GM12891 (cell line): ENCODE results near the gene ATP2A1.

ENCODE experiments used
- DNase-seq: peaks from one replicate; pipeline ENCODE4 v3.0.0; 2011; ENCODE audit warnings: low spot score; ENCODE audit not compliant: insufficient read length
- FAIRE-seq: peaks from 2 replicates; lab custom pipeline; 2011; peaks lifted over from hg19 to GRCh38; lab: Jason Lieb, UNC
- PAX5 ChIP-seq: IDR thresholded peaks from 2 replicates; pipeline ENCODE4 v1.6.1; 2011; ENCODE audit warnings: low read length, moderate library complexity, mild to moderate bottlenecking; ENCODE audit not compliant: insufficient read depth, severe bottlenecking
- POLR2A ChIP-seq: IDR thresholded peaks from 2 replicates; pipeline ENCODE4 v1.6.1; 2011; ENCODE audit warnings: low read depth, low read length, control low read depth
- POLR2AphosphoS5 ChIP-seq: IDR thresholded peaks from 2 replicates; pipeline ENCODE4 v1.6.1; 2011; ENCODE audit warnings: low read depth, low read length, control low read depth
- POU2F2 ChIP-seq: IDR thresholded peaks from 2 replicates; pipeline ENCODE4 v1.6.1; 2011; ENCODE audit warnings: low read depth, mild to moderate bottlenecking, control low read depth, low read length, moderate library complexity
- SPI1 ChIP-seq: IDR thresholded peaks from 2 replicates; pipeline ENCODE4 v1.6.1; 2011; ENCODE audit warnings: low read depth, low read length, control low read depth
- TAF1 ChIP-seq: IDR thresholded peaks from 2 replicates; pipeline ENCODE4 v1.6.1; 2011; ENCODE audit warnings: low read depth, low read length, control low read depth

ATP2A1 gene

GRCh38 chr16:28930203-28930602 lies 51.9 kb downstream of the ATP2A1 start:
- no peak for FAIRE-seq
- DNase-seq, result no peak
- TF ChIP-seq POU2F2 (no peak), SPI1 (no peak), POLR2AphosphoS5 (no peak), POLR2A (no peak), PAX5 (no peak), TAF1 (no peak)

GRCh38 chr16:28930652-28931051 lies 52.4 kb downstream of the ATP2A1 start:
- no peak for DNase-seq
- FAIRE-seq, result peak; percentile 26
- peak; percentile 64 for TF ChIP-seq SPI1
- TF ChIP-seq POLR2AphosphoS5, result no peak
- TF ChIP-seq PAX5, result no peak
- TF ChIP-seq TAF1, result no peak
- no peak for TF ChIP-seq POU2F2
- TF ChIP-seq POLR2A, result no peak

- peak; percentile 90 for FAIRE-seq
- TF ChIP-seq TAF1, result 0 out of 2 replicates have a peak, but pooled peaks have one; percentile 14
- TF ChIP-seq POLR2AphosphoS5, result peak; percentile 63; the same call in 1 of the 2 replicates
- TF ChIP-seq POLR2A, result peak; percentile 62
- peak; percentile 98 for TF ChIP-seq PAX5
- TF ChIP-seq SPI1, result no peak
- no peak for TF ChIP-seq POU2F2
- DNase-seq, result no peak
Observed at GRCh38 chr16:28931801-28932225, 53.5 kb downstream of the ATP2A1 start, which contains the start of gene CD19. Gene CD19 (plus strand): TSS chr16:28931971. CDS start chr16:28932001, 30 bp downstream.

- no peak for DNase-seq
- TF ChIP-seq POU2F2 (no peak), POLR2AphosphoS5 (no peak), POLR2A (no peak), SPI1 (no peak), PAX5 (no peak), TAF1 (no peak)
- FAIRE-seq, result peak; percentile 26
Observed at GRCh38 chr16:28932339-28933141, 54.3 kb downstream of the ATP2A1 start.

- no peak for TF ChIP-seq PAX5
- no peak for TF ChIP-seq POU2F2
- TF ChIP-seq POLR2A, result no peak
- TF ChIP-seq POLR2AphosphoS5, result no peak
- no peak for TF ChIP-seq SPI1
- TF ChIP-seq TAF1, result no peak
- no peak for FAIRE-seq
- DNase-seq, result no peak
Observed at GRCh38 chr16:28933171-28933570, 54.9 kb downstream of the ATP2A1 start.

GRCh38 chr16:28935346-28935745 lies 57.1 kb downstream of the ATP2A1 start:
- no peak for FAIRE-seq
- TF ChIP-seq SPI1 (no peak), PAX5 (no peak), POLR2A (no peak), POU2F2 (no peak), POLR2AphosphoS5 (no peak), TAF1 (no peak)

GRCh38 chr16:28935924-28936783 lies 57.9 kb downstream of the ATP2A1 start:
- FAIRE-seq (peak; percentile 84), DNase-seq (peak; percentile 91)
- TF ChIP-seq SPI1 (peak; percentile 46; the same call in 1 of the 2 replicates), TAF1 (no peak)

More at GRCh38 chr16:28935346-28935745, 57.1 kb downstream of the ATP2A1 start:
- no peak for DNase-seq

GRCh38 chr16:28936784-28937155 lies 58.5 kb downstream of the ATP2A1 start:
- no peak for TF ChIP-seq POLR2A
- no peak for TF ChIP-seq POLR2AphosphoS5
- no peak for TF ChIP-seq TAF1
- FAIRE-seq (no peak), DNase-seq (no peak)

- FAIRE-seq, result no peak
- no peak for DNase-seq
- TF ChIP-seq SPI1 (no peak), PAX5 (no peak), TAF1 (no peak), POLR2AphosphoS5 (no peak), POLR2A (no peak), POU2F2 (no peak)
Observed at GRCh38 chr16:28937222-28937876, 59.1 kb downstream of the ATP2A1 start.
